Measurements from ENCODE around the gene KLF15. TPM values are rescaled to one million over a fixed set of nuclear protein-coding genes. Genes with fewer than 3 reads are reported as not detected.

Gene KLF15
- total and polyA plus RNA-seq, 2 donors from 2014 or later, result 22.9 to 30.0 TPM

DNA sequence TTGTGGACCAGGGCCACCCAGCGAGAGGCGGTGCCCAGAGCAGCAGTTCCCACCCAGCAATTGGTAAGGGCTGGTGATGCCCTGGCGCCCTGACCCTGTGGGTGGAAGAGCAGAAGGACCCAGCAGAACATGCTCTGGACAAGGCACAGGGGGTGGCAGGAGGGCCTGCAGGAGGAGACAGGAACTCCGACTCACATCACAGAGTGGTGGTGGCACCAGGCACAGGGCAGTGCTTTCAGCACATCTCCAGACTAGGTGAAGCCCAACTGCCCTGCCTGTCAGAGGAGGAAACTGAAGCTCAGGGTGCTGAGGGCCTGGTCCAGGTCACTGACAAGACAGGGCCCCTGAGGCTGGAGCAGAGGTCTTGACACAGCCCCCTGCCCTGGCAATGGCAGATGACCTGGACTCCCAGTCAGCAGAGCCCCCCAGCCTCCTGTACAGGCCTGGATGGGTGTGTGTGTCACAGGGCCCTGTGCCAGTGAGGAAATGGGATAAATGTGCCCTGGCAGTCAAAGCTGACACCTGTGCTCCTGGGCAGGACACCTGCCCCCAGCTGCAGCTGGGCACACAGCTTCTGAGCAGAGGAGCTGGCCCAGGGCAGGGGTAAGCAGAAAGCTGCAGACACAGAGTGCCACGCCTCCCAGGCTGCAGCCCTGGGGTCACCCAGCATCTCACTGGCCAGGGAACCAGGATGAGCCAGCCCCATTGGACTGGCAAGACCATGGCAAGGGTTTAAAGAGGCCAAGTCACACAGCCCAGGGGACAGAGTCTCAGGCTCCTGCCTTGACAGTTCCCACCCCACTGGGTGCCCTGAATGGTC is 11.4 kb downstream of the KLF15 start:
- intact Hi-C loops (cut with DNase I), result no loop called here
- Histone ChIP-seq H3K4me3 (ENCODE audit: low read length in 3 of 3) (no peak overlapping the region), H3K4me1 (ENCODE audit: control insufficient read depth in 2 of 3, insufficient read depth in 2 of 3, low read depth in 1 of 3, low read length in 3 of 3) (peaks cover 0 to 10% (median 8%) of the 10 kb centered on the region in 3 donors), H3K27ac (ENCODE audit: low read depth in 2 of 2, low read length in 2 of 2) (no peak overlapping the region), H3K27me3 (ENCODE audit: control insufficient read depth, insufficient read depth, low read length) (no peaks in the 10 kb centered on the region), H3K36me3 (ENCODE audit: control insufficient read depth in 2 of 3, insufficient read depth in 3 of 3, low read length in 3 of 3) (peaks cover 0 to 44% (median 11%) of the 10 kb centered on the region in 3 donors), H3K9ac (ENCODE audit: low read length in 3 of 3) (no peak overlapping the region), H3K9me3 (ENCODE audit: control insufficient read depth in 2 of 3, insufficient read depth in 1 of 3, low read length in 3 of 3) (no peaks in the 10 kb centered on the region)
- TF ChIP-seq, protein P1, sequence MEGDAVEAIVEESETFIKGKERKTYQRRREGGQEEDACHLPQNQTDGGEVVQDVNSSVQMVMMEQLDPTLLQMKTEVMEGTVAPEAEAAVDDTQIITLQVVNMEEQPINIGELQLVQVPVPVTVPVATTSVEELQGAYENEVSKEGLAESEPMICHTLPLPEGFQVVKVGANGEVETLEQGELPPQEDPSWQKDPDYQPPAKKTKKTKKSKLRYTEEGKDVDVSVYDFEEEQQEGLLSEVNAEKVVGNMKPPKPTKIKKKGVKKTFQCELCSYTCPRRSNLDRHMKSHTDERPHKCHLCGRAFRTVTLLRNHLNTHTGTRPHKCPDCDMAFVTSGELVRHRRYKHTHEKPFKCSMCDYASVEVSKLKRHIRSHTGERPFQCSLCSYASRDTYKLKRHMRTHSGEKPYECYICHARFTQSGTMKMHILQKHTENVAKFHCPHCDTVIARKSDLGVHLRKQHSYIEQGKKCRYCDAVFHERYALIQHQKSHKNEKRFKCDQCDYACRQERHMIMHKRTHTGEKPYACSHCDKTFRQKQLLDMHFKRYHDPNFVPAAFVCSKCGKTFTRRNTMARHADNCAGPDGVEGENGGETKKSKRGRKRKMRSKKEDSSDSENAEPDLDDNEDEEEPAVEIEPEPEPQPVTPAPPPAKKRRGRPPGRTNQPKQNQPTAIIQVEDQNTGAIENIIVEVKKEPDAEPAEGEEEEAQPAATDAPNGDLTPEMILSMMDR (IDR thresholded peaks at IDR 0.05; ENCODE audit: borderline replicate concordance, extremely low read depth, insufficient read depth), result no peak
- DNase-seq (peak in 2 of 5 donors; percentile 19 to 41), FAIRE-seq (no peak)

DNA sequence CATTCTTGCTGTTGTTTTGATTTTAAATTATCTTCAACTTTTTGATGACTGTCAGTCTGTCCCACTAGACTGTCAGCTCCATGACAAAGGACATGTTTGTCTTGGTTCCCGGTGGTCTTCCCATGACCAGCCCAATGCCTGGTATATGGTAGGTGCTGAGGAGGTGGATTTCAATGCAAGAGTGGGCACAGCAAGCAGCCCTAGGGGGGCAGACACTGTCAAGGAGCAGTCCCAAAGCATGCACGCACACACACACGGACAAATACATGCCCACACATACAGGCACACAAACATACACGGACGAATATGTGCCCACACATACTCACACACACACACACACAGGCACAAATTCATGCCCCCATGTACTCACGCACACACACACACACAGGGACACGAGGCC is 12.0 kb downstream of the KLF15 start:
- TF ChIP-seq, protein P1 (IDR thresholded peaks at IDR 0.05; ENCODE audit: borderline replicate concordance, extremely low read depth, insufficient read depth), result no peak
- H3K4me3 ChIP-seq (ENCODE audit: low read length in 3 of 3), result no peak overlapping the region
- no peaks in the 10 kb centered on the region for H3K9me3 ChIP-seq (ENCODE audit: control insufficient read depth in 2 of 3, insufficient read depth in 1 of 3, low read length in 3 of 3)
- H3K36me3 ChIP-seq (ENCODE audit: control insufficient read depth in 2 of 3, insufficient read depth in 3 of 3, low read length in 3 of 3), result peaks cover 0 to 38% (median 7%) of the 10 kb centered on the region in 3 donors
- intact Hi-C loops (cut with DNase I), result no loop called here
- no peak overlapping the region for H3K9ac ChIP-seq (ENCODE audit: low read length in 3 of 3)
- H3K4me1 ChIP-seq (ENCODE audit: control insufficient read depth in 2 of 3, insufficient read depth in 2 of 3, low read depth in 1 of 3, low read length in 3 of 3), result peaks cover 0 to 4% (median 4%) of the 10 kb centered on the region in 3 donors
- no peaks in the 10 kb centered on the region for H3K27me3 ChIP-seq (ENCODE audit: control insufficient read depth, insufficient read depth, low read length)
- DNase-seq, result peak in 1 of 5 donors; percentile 10
- peak overlapping the region in 1 of 2 donors; percentile 24 for H3K27ac ChIP-seq (ENCODE audit: low read depth in 2 of 2, low read length in 2 of 2)
- no peak for FAIRE-seq

DNA sequence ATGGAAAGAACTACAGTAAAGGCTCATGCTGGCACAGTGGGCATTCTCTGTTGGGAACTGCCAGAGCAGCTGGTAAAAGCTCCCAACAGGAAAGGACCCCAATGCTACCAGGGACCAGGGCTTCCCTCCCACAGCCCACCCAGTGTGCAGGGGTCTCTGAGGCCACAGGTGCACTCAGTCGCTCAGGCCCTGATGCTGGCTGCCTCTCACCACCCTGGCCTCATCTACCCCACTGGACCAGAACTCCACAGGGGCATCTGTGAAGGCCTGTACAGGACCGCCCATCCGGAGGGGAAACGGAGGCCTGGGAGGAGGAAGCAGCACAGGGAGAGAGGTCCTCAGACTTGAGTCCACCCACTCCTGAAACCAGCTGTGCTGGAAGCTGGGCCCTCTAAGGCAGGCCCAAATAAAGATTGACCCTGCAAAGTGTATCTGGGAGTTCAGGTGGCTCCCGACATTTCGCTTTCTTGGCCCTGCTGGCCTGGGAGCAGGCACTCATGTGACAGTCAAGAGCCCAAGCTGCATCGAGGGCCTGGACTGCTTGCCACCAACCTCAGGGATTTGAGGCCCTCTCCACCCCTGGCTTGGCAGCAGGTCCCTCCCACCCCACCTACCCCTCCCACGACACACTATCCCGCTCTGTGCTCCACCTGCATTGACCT is 12.7 kb downstream of the KLF15 start:
- Histone ChIP-seq H3K36me3 (ENCODE audit: control insufficient read depth in 2 of 3, insufficient read depth in 3 of 3, low read length in 3 of 3) (peaks cover 0 to 32% (median 2%) of the 10 kb centered on the region in 3 donors), H3K9ac (ENCODE audit: low read length in 3 of 3) (no peak overlapping the region), H3K4me3 (ENCODE audit: low read length in 3 of 3) (no peak overlapping the region), H3K27ac (ENCODE audit: low read depth in 2 of 2, low read length in 2 of 2) (no peak overlapping the region), H3K27me3 (ENCODE audit: control insufficient read depth, insufficient read depth, low read length) (no peaks in the 10 kb centered on the region), H3K4me1 (ENCODE audit: control insufficient read depth in 2 of 3, insufficient read depth in 2 of 3, low read depth in 1 of 3, low read length in 3 of 3) (peaks cover 0 to 4% (median 3%) of the 10 kb centered on the region in 3 donors), H3K9me3 (ENCODE audit: control insufficient read depth in 2 of 3, insufficient read depth in 1 of 3, low read length in 3 of 3) (no peaks in the 10 kb centered on the region)
- intact Hi-C loops (cut with DNase I), result no loop called here
- TF ChIP-seq, protein P1 (IDR thresholded peaks at IDR 0.05; ENCODE audit: borderline replicate concordance, extremely low read depth, insufficient read depth), result no peak
- FAIRE-seq (no peak), DNase-seq (peak in 2 of 5 donors; percentile 30 to 35)

Data from kidney (tissue), 14 donors.